ENCODE results near the gene ATOH8. TPM values are rescaled to one million over a fixed set of nuclear protein-coding genes. Genes with fewer than 3 reads are reported as not detected.

The ATOH8 gene
- total and polyA plus RNA-seq, 2 donors (not counting 1 experiment from before 2014, with no cell fraction given): not detected

GRCh38 chr2:85779641-85780315 lies 26.0 kb downstream of the ATOH8 start:
- Mint-ChIP-seq H3K9me3 (ENCODE audit: insufficient read depth) (no peaks in the 10 kb centered on the region), H3K4me3 (no peak overlapping the region), H3K27ac (no peak overlapping the region), H3K27me3 (peaks cover 5% of the 10 kb centered on the region), H3K4me1 (no peaks in the 10 kb centered on the region)
- WGBS (ENCODE audit: insufficient coverage): 92% methylated on average over 12 of the region's 12 CpGs
- POLR2A ChIA-PET: no interaction called here
- Histone ChIP-seq H3K27ac (ENCODE audit: low read length in 2 of 2) (no peak overlapping the region), H3K79me2 (ENCODE audit: control insufficient read depth, insufficient read depth, low read length) (no peaks in the 10 kb centered on the region), H3K4me3 (ENCODE audit: control extremely low read depth in 1 of 5, extremely low read depth in 1 of 5, insufficient read depth in 1 of 5, low read depth in 2 of 5, low read length in 4 of 5) (no peak overlapping the region), H4K20me1 (ENCODE audit: control insufficient read depth, insufficient read depth, low read length, poor library complexity, severe bottlenecking) (no peaks in the 10 kb centered on the region), H3K9me3 (ENCODE audit: control extremely low read depth in 1 of 3, control insufficient read depth in 2 of 3, insufficient read depth in 1 of 3, low read length in 2 of 3) (peaks cover 0 to 5% (median 0%) of the 10 kb centered on the region in 3 donors), H3K36me3 (replicated peaks in 1 of 2; ENCODE audit: control extremely low read depth in 1 of 2, control insufficient read depth in 1 of 2, extremely low read depth in 1 of 2, insufficient read depth in 2 of 2, low read length in 1 of 2) (no peaks in the 10 kb centered on the region), H3K9ac (ENCODE audit: low read length) (no peak overlapping the region), H3K4me2 (replicated peaks; ENCODE audit: low read depth, low read length, poor library complexity, severe bottlenecking) (no peak overlapping the region), H2AFZ (ENCODE audit: insufficient read depth, low read depth, low read length, poor library complexity, severe bottlenecking) (no peak overlapping the region), H3K4me1 (ENCODE audit: control insufficient read depth in 2 of 2, insufficient read depth in 2 of 2, low read length in 2 of 2) (no peaks in the 10 kb centered on the region), H3K27me3 (replicated peaks in 1 of 4; ENCODE audit: control extremely low read depth in 1 of 4, control insufficient read depth in 3 of 4, insufficient read depth in 4 of 4, low read length in 3 of 4) (peaks cover 0 to 16% (median 2%) of the 10 kb centered on the region in 4 experiments)
- TF ChIP-seq CTCF (IDR thresholded peaks at IDR 0.05) (no peak), EZH2 (IDR thresholded peaks at IDR 0.05; ENCODE audit: borderline replicate concordance, insufficient read depth, low read depth, low read length, poor library complexity, severe bottlenecking) (no peak)
- no peak for DNase-seq
- ATAC-seq (ENCODE audit: low read depth): no peak
- intact Hi-C loops (cut with micrococcal nuclease): no loop called here
- CTCF ChIA-PET: no interaction called here

GRCh38 chr2:85780316-85781012 lies 26.7 kb downstream of the ATOH8 start:
- Histone ChIP-seq H3K9me3 (ENCODE audit: control extremely low read depth in 1 of 3, control insufficient read depth in 2 of 3, insufficient read depth in 1 of 3, low read length in 2 of 3) (peaks cover 0 to 3% (median 0%) of the 10 kb centered on the region in 3 donors), H3K9ac (ENCODE audit: low read length) (no peak overlapping the region), H3K79me2 (ENCODE audit: control insufficient read depth, insufficient read depth, low read length) (no peaks in the 10 kb centered on the region), H3K4me1 (ENCODE audit: control insufficient read depth in 2 of 2, insufficient read depth in 2 of 2, low read length in 2 of 2) (no peaks in the 10 kb centered on the region), H3K36me3 (replicated peaks in 1 of 2; ENCODE audit: control extremely low read depth in 1 of 2, control insufficient read depth in 1 of 2, extremely low read depth in 1 of 2, insufficient read depth in 2 of 2, low read length in 1 of 2) (no peaks in the 10 kb centered on the region), H3K4me3 (ENCODE audit: control extremely low read depth in 1 of 5, extremely low read depth in 1 of 5, insufficient read depth in 1 of 5, low read depth in 2 of 5, low read length in 4 of 5) (no peak overlapping the region), H3K4me2 (replicated peaks; ENCODE audit: low read depth, low read length, poor library complexity, severe bottlenecking) (no peak overlapping the region), H3K27me3 (replicated peaks in 1 of 4; ENCODE audit: control extremely low read depth in 1 of 4, control insufficient read depth in 3 of 4, insufficient read depth in 4 of 4, low read length in 3 of 4) (peaks cover 0 to 17% (median 3%) of the 10 kb centered on the region in 4 experiments), H4K20me1 (ENCODE audit: control insufficient read depth, insufficient read depth, low read length, poor library complexity, severe bottlenecking) (no peaks in the 10 kb centered on the region), H2AFZ (ENCODE audit: insufficient read depth, low read depth, low read length, poor library complexity, severe bottlenecking) (no peak overlapping the region), H3K27ac (ENCODE audit: low read length in 2 of 2) (no peak overlapping the region)
- peaks cover under 1% of the 10 kb centered on the region for H3K4me1 Mint-ChIP-seq
- TF ChIP-seq CTCF (IDR thresholded peaks at IDR 0.05): no peak
- TF ChIP-seq EZH2 (IDR thresholded peaks at IDR 0.05; ENCODE audit: borderline replicate concordance, insufficient read depth, low read depth, low read length, poor library complexity, severe bottlenecking): no peak
- no peak overlapping the region for H3K27ac Mint-ChIP-seq
- H3K9me3 Mint-ChIP-seq (ENCODE audit: insufficient read depth): no peaks in the 10 kb centered on the region
- CTCF ChIA-PET: no interaction called here
- DNase-seq (no peak), ATAC-seq (ENCODE audit: low read depth) (no peak)
- intact Hi-C loops (cut with micrococcal nuclease): no loop called here
- H3K4me3 Mint-ChIP-seq: no peak overlapping the region
- H3K27me3 Mint-ChIP-seq: peaks cover 5% of the 10 kb centered on the region
- WGBS (ENCODE audit: insufficient coverage): 91% methylated on average over 11 of the region's 14 CpGs
- POLR2A ChIA-PET: no interaction called here
